GM23338 (cell line): ENCODE results near the gene GFAP. TPM values are rescaled to one million over a fixed set of nuclear protein-coding genes. Genes with fewer than 3 reads are reported as not detected.

Source experiments
- ATAC-seq: fragments of 200-7000 bp; cut with Tn5 transposase; 3 replicates; pipeline ENCODE4 v1.9.1; 2020
- DNase-seq: peaks from one replicate; pipeline ENCODE4 v3.0.0-alpha.2; 2015; ENCODE audit warnings: low spot score
- H2AFZ ChIP-seq: fragments of 200-600 bp; sonication (generic); 2 replicates; pipeline ENCODE4 v1.8.0; 2016; ENCODE audit warnings: antibody characterized with exemption, mild to moderate bottlenecking, moderate library complexity
- H3F3A ChIP-seq: fragments of 200-600 bp; sonication (generic); replicated peaks from 2 replicates; pipeline ENCODE4 v1.8.0; 2017; ENCODE audit warnings: antibody characterized with exemption, mixed run types, low read depth
- H3K27ac ChIP-seq: fragments of 200-600 bp; sonication (generic); 2 replicates; pipeline ENCODE4 v1.6.1; 2016; ENCODE audit warnings: low read depth
- H3K27me3 ChIP-seq: fragments of 200-600 bp; sonication (generic); 2 replicates; pipeline ENCODE4 v1.8.0; 2016; ENCODE audit warnings: mild to moderate bottlenecking, mixed run types, moderate library complexity; ENCODE audit not compliant: insufficient read depth
- H3K36me3 ChIP-seq: fragments of 200-600 bp; sonication (generic); 2 replicates; pipeline ENCODE4 v1.8.0; 2016; ENCODE audit warnings: mild to moderate bottlenecking; ENCODE audit not compliant: insufficient read depth
- H3K4me1 ChIP-seq: fragments of 200-600 bp; sonication (generic); 2 replicates; pipeline ENCODE4 v1.8.0; 2016; ENCODE audit warnings: mild to moderate bottlenecking, moderate library complexity; ENCODE audit not compliant: insufficient read depth
- H3K4me2 ChIP-seq: fragments of 200-600 bp; sonication (generic); 2 replicates; pipeline ENCODE4 v1.7.1; 2017; ENCODE audit warnings: mixed run types
- H3K4me3 ChIP-seq: fragments of 200-600 bp; sonication (generic); 2 replicates; pipeline ENCODE4 v1.6.1; 2016; ENCODE audit warnings: mixed run types
- H3K79me2 ChIP-seq: fragments of 200-600 bp; sonication (generic); replicated peaks from 2 replicates; pipeline ENCODE4 v1.8.0; 2017; ENCODE audit warnings: mild to moderate bottlenecking; ENCODE audit not compliant: insufficient read depth
- H3K9me2 ChIP-seq: fragments of 200-600 bp; sonication (generic); 2 replicates; pipeline ENCODE4 v1.8.0; 2017; ENCODE audit not compliant: insufficient read depth
- H4K20me1 ChIP-seq: fragments of 200-600 bp; sonication (generic); replicated peaks from 2 replicates; pipeline ENCODE4 v1.8.0; 2017; ENCODE audit warnings: mild to moderate bottlenecking; ENCODE audit not compliant: insufficient read depth
- H3K27ac Mint-ChIP-seq: 2 replicates; pipeline ENCODE4 v1.8.0; 2020; ENCODE audit warnings: inconsistent platforms, mild to moderate bottlenecking, moderate library complexity, mixed read lengths
- H3K27me3 Mint-ChIP-seq: 3 replicates; pipeline ENCODE4 v1.8.0; 2022; ENCODE audit warnings: low read depth, mild to moderate bottlenecking, moderate library complexity, mixed read lengths, inconsistent platforms; ENCODE audit not compliant: insufficient read depth, poor library complexity
- H3K36me3 Mint-ChIP-seq: 3 replicates; pipeline ENCODE4 v1.8.0; 2021; ENCODE audit warnings: low read depth, mild to moderate bottlenecking, inconsistent platforms, moderate library complexity, mixed read lengths
- H3K4me1 Mint-ChIP-seq: 3 replicates; pipeline ENCODE4 v1.8.0; 2020; ENCODE audit warnings: mild to moderate bottlenecking, inconsistent platforms, mixed read lengths
- H3K4me3 Mint-ChIP-seq: 3 replicates; pipeline ENCODE4 v1.8.0; 2021; ENCODE audit warnings: moderate library complexity, mild to moderate bottlenecking, inconsistent platforms, mixed read lengths
- H3K9me3 Mint-ChIP-seq: 3 replicates; pipeline ENCODE4 v1.8.0; 2020; ENCODE audit warnings: moderate library complexity, mild to moderate bottlenecking, inconsistent platforms, mixed read lengths
- CREB1 ChIP-seq: fragments of 250-450 bp; sonication (Bioruptor Pico); IDR thresholded peaks from 2 replicates; pipeline ENCODE4 v1.5.0; 2020; ENCODE audit warnings: low read depth, mild to moderate bottlenecking, moderate library complexity
- EZH2 ChIP-seq: fragments of 200-600 bp; sonication (generic); IDR thresholded peaks from one replicate; pipeline ENCODE4 v1.8.0; 2017; ENCODE audit warnings: antibody characterized with exemption, mild to moderate bottlenecking, low read depth; ENCODE audit not compliant: unreplicated experiment
- EZH2phosphoT487 ChIP-seq: fragments of 200-600 bp; sonication (generic); IDR thresholded peaks from one replicate; pipeline ENCODE4 v1.8.1; 2018; ENCODE audit warnings: antibody characterized with exemption; ENCODE audit not compliant: unreplicated experiment
- NANOG ChIP-seq: IDR thresholded peaks from 2 replicates; pipeline ENCODE4 v1.6.1; 2016; ENCODE audit warnings: antibody characterized with exemption, borderline replicate concordance
- POLR2AphosphoS5 ChIP-seq: IDR thresholded peaks from 2 replicates; pipeline ENCODE4 v1.6.1; 2016; ENCODE audit warnings: antibody characterized with exemption, low read depth
- STAT1 ChIP-seq: IDR thresholded peaks from one replicate; pipeline ENCODE4 v1.6.1; 2016; ENCODE audit warnings: antibody characterized with exemption; ENCODE audit not compliant: unreplicated experiment
- ZNF114 ChIP-seq: fragments of 250-450 bp; sonication (Bioruptor Pico); IDR thresholded peaks from 2 replicates; pipeline ENCODE4 v1.5.0; 2020; ENCODE audit warnings: mild to moderate bottlenecking, moderate library complexity
- ZNF331 ChIP-seq: fragments of 250-450 bp; sonication (Bioruptor Pico); IDR thresholded peaks from 2 replicates; pipeline ENCODE4 v1.5.0; 2020; ENCODE audit warnings: low read depth, mild to moderate bottlenecking, moderate library complexity
- polyA plus RNA-seq: library from polyadenylated mRNA; unstranded; fragments of >200 nt; fragmentation: Nextera tagmentation; extraction: Ambion mirVana; gene quantifications from 2 replicates; pipeline ENCODE4 v1.2.1, GENCODE V29; 2016
- total RNA-seq: library from RNA; depleted of rRNA; stranded (reverse); fragments of >200 nt; shearing (Covaris generic); gene quantifications from 2 replicates; pipeline ENCODE4 v1.2.3, GENCODE V29; 2014
- TF ChIP-seq, protein P1 (sequence below): fragments of 250-450 bp; sonication (Bioruptor Pico); IDR thresholded peaks from 2 replicates; pipeline ENCODE4 v1.5.0; 2020; ENCODE audit warnings: mild to moderate bottlenecking, moderate library complexity
- TF ChIP-seq, protein P2 (sequence below): IDR thresholded peaks from 2 replicates; pipeline ENCODE4 v1.6.1; 2016; ENCODE audit warnings: antibody characterized with exemption

Gene GFAP
- total and polyA plus RNA-seq, 2 experiments from 2014 or later, result 0.15 to 5.1 TPM

DNA sequence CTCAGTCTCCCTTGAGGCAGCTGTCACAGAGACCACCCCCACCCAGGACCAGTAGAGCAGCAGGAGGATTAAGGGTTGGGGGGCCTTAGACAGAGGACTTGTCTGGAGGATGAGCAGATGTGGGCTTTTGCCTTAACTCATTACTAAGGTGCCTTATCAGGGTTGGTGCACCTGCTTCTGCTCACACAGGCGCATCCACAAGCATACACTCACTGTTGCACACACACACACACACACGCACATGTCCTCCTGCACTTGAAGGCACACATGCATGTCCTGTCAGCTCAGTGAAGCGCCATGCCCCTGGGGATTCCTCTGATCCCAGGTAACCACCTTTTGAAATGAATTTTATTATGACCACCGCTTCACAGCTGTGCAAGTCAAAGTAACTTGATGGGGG, 1.2 kb downstream of the GFAP start (continued):
- TF ChIP-seq, protein P1, sequence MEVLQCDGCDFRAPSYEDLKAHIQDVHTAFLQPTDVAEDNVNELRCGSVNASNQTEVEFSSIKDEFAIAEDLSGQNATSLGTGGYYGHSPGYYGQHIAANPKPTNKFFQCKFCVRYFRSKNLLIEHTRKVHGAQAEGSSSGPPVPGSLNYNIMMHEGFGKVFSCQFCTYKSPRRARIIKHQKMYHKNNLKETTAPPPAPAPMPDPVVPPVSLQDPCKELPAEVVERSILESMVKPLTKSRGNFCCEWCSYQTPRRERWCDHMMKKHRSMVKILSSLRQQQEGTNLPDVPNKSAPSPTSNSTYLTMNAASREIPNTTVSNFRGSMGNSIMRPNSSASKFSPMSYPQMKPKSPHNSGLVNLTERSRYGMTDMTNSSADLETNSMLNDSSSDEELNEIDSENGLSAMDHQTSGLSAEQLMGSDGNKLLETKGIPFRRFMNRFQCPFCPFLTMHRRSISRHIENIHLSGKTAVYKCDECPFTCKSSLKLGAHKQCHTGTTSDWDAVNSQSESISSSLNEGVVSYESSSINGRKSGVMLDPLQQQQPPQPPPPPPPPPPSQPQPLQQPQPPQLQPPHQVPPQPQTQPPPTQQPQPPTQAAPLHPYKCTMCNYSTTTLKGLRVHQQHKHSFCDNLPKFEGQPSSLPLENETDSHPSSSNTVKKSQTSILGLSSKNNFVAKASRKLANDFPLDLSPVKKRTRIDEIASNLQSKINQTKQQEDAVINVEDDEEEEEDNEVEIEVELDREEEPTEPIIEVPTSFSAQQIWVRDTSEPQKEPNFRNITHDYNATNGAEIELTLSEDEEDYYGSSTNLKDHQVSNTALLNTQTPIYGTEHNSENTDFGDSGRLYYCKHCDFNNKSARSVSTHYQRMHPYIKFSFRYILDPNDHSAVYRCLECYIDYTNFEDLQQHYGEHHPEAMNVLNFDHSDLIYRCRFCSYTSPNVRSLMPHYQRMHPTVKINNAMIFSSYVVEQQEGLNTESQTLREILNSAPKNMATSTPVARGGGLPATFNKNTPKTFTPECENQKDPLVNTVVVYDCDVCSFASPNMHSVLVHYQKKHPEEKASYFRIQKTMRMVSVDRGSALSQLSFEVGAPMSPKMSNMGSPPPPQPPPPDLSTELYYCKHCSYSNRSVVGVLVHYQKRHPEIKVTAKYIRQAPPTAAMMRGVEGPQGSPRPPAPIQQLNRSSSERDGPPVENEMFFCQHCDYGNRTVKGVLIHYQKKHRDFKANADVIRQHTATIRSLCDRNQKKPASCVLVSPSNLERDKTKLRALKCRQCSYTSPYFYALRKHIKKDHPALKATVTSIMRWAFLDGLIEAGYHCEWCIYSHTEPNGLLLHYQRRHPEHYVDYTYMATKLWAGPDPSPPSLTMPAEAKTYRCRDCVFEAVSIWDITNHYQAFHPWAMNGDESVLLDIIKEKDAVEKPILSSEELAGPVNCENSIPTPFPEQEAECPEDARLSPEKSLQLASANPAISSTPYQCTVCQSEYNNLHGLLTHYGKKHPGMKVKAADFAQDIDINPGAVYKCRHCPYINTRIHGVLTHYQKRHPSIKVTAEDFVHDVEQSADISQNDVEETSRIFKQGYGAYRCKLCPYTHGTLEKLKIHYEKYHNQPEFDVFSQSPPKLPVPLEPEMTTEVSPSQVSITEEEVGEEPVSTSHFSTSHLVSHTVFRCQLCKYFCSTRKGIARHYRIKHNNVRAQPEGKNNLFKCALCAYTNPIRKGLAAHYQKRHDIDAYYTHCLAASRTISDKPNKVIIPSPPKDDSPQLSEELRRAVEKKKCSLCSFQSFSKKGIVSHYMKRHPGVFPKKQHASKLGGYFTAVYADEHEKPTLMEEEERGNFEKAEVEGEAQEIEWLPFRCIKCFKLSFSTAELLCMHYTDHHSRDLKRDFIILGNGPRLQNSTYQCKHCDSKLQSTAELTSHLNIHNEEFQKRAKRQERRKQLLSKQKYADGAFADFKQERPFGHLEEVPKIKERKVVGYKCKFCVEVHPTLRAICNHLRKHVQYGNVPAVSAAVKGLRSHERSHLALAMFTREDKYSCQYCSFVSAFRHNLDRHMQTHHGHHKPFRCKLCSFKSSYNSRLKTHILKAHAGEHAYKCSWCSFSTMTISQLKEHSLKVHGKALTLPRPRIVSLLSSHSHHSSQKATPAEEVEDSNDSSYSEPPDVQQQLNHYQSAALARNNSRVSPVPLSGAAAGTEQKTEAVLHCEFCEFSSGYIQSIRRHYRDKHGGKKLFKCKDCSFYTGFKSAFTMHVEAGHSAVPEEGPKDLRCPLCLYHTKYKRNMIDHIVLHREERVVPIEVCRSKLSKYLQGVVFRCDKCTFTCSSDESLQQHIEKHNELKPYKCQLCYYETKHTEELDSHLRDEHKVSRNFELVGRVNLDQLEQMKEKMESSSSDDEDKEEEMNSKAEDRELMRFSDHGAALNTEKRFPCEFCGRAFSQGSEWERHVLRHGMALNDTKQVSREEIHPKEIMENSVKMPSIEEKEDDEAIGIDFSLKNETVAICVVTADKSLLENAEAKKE, result no peak
- TF ChIP-seq CREB1 (no peak), NANOG (no peak), EZH2phosphoT487 (no peak), STAT1 (no peak), POLR2AphosphoS5 (no peak)
- TF ChIP-seq, protein P2, sequence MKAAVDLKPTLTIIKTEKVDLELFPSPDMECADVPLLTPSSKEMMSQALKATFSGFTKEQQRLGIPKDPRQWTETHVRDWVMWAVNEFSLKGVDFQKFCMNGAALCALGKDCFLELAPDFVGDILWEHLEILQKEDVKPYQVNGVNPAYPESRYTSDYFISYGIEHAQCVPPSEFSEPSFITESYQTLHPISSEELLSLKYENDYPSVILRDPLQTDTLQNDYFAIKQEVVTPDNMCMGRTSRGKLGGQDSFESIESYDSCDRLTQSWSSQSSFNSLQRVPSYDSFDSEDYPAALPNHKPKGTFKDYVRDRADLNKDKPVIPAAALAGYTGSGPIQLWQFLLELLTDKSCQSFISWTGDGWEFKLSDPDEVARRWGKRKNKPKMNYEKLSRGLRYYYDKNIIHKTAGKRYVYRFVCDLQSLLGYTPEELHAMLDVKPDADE, result no peak

DNA sequence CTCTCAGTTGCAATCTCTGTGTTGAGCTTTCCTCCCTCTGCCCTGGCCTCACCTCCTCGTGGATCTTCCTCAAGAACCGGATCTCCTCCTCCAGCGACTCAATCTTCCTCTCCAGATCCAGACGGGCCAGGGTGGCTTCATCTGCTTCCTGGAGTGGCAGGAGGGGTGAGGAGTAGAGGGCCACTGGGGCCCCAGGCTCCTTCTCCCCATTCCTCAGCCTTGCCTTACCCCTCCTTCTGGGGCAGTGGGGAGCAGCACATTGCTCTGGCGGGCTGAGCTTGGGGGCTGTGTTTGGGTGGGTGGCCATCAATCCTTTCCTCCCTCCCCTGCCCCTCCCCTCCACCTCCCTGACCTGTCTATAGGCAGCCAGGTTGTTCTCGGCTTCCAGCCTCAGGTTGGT, 1.6 kb downstream of the GFAP start:
- Histone ChIP-seq H2AFZ (no peak overlapping the region), H3F3A (peaks cover 10% of the 10 kb centered on the region; the same call in 1 of the 2 replicates), H4K20me1 (no peaks in the 10 kb centered on the region), H3K27me3 (peaks cover 17% of the 10 kb centered on the region), H3K4me2 (no peak overlapping the region), H3K27ac (no peak overlapping the region), H3K4me1 (no peaks in the 10 kb centered on the region; the same call in none of the 2 replicates), H3K4me3 (no peak overlapping the region), H3K79me2 (no peaks in the 10 kb centered on the region), H3K9me2 (no peaks in the 10 kb centered on the region), H3K36me3 (no peaks in the 10 kb centered on the region)
- H3K9me3 Mint-ChIP-seq, result no peaks in the 10 kb centered on the region
- DNase-seq, result no peak
- H3K4me3 Mint-ChIP-seq, result no peak overlapping the region; the same call in 2 of the 3 replicates
- H3K4me1 Mint-ChIP-seq, result peaks cover 7% of the 10 kb centered on the region
- no peaks in the 10 kb centered on the region; the same call in 2 of the 3 replicates for H3K36me3 Mint-ChIP-seq
- no peak overlapping the region for H3K27ac Mint-ChIP-seq
- H3K27me3 Mint-ChIP-seq, result peaks cover 15% of the 10 kb centered on the region
- ATAC-seq, result no peak
- no peak for TF ChIP-seq ZNF114 (CRISPR knock-in tag)
- TF ChIP-seq CREB1, result no peak
- no peak for TF ChIP-seq ZNF331 (CRISPR knock-in tag)
- no peak for TF ChIP-seq NANOG
- no peak for TF ChIP-seq POLR2AphosphoS5
- no peak for TF ChIP-seq EZH2phosphoT487
- no peak for TF ChIP-seq EZH2
- TF ChIP-seq, protein P2, result no peak
